Stimulated activated CD8-positive, alpha-beta memory T cell treated with anti-CD3 and anti-CD28 coated beads, Interleukin-2, amount 100 ng/mL, for 48 hours (primary cell): Measurements from ENCODE around the gene VDR.
"Not testable (repeated sequence)": the region's sequence is repeated elsewhere in the genome, so short reads cannot be mapped to it uniquely, and the experiment has no call there.

ENCODE experiments used
- DNase-seq, 2 donors: peaks; one replicate each; pipeline ENCODE4 v3.0.0-alpha.2; 2020; ENCODE audit warnings: low read depth in 2 of 2

Gene VDR

GRCh38 chr12:47828976-47829482, 75.8 kb downstream of the VDR start:
- DNase-seq: no peak

- no peak for DNase-seq
These were observed 76.5 kb downstream of the VDR start for GRCh38 chr12:47828008-47828975.

GRCh38 chr12:47825173-47825639, 79.6 kb downstream of the VDR start:
- DNase-seq: no peak

GRCh38 chr12:47824635-47825034, 80.2 kb downstream of the VDR start:
- no peak for DNase-seq

- DNase-seq: no peak
These were observed 80.6 kb downstream of the VDR start for GRCh38 chr12:47824198-47824597.

GRCh38 chr12:47823422-47824086, 81.2 kb downstream of the VDR start:
- no peak for DNase-seq

- no peak for DNase-seq
These were observed 81.9 kb downstream of the VDR start for GRCh38 chr12:47822863-47823262.

GRCh38 chr12:47822401-47822800, 82.4 kb downstream of the VDR start:
- no peak for DNase-seq

- no peak for DNase-seq
These were observed 83.5 kb downstream of the VDR start for GRCh38 chr12:47821346-47821706.

- DNase-seq: no peak
These were observed 84.0 kb downstream of the VDR start for GRCh38 chr12:47820631-47821345.

GRCh38 chr12:47819896-47820630, 84.7 kb downstream of the VDR start, which contains the start of gene HDAC7:
Gene HDAC7, minus strand, starts transcription at chr12:47819903. Its CDS starts 118 bp downstream, at chr12:47819785.
- DNase-seq: peak; percentile 63 to 67

- peak in 1 of 2 donors; percentile 54 for DNase-seq
These were observed 85.5 kb downstream of the VDR start for GRCh38 chr12:47819138-47819895.

- no peak for DNase-seq
These were observed 86.2 kb downstream of the VDR start for GRCh38 chr12:47818467-47819137.

- no peak for DNase-seq
These were observed 86.8 kb downstream of the VDR start for GRCh38 chr12:47818007-47818376.

GRCh38 chr12:47817272-47818006, 87.4 kb downstream of the VDR start:
- DNase-seq: no peak

- no peak for DNase-seq
These were observed 88.2 kb downstream of the VDR start for GRCh38 chr12:47816403-47817271.

- DNase-seq: not testable (repeated sequence)
These were observed 89.3 kb downstream of the VDR start for GRCh38 chr12:47815447-47815846.

GRCh38 chr12:47814539-47815170, 90.1 kb downstream of the VDR start:
- no peak for DNase-seq
